Glomerular visceral epithelial cell (primary cell): ENCODE measurements around the gene ZNF638.
"Not testable (repeated sequence)": the region's sequence is repeated elsewhere in the genome, so short reads cannot be mapped to it uniquely, and the experiment has no call there.

Experiments used
- DNase-seq: peaks from one replicate; pipeline ENCODE4 v3.0.0-alpha.2; 2016; ENCODE audit errors: extremely low spot score

Gene ZNF638

DNA sequence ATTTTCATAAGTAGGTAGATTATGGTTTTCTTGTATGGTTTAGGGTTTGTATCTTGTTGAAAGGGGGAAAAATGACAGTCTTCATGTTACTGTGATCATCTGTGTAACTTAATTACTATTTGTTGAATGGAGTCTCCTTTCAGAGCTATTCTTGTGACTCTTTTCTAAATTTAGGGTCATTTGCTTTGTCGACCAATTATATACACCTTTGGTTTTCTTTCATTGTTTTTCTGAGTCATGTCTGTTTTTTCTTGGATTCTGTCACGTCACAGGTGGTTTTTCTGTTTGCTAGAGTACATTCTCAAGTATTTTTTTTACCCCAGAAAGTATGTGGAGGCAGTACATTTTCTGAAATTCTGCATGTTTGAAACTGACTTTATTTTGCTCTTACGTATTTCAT is 78.0 kb downstream of the ZNF638 start:
- no peak for DNase-seq

DNA sequence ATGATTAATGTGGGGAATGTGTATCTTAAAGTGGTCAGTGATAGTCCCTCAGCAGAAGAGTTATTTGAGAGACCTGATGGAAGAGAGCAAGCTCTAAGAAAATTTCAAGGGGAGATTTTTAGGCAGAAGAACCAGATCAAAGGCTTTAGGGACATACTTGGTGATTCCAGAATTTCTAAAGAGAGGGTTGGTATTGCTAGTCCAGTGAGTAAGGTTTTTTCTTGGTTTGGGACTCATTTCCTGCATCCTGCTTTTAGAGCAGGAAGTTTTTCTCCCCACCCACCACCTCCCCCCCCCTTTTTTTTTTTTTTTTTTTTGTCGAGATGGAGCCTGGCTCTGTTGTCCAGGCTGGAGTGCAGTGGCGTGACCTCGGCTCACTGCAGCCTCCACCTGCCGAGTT is 79.1 kb downstream of the ZNF638 start:
- DNase-seq, result no peak

DNA sequence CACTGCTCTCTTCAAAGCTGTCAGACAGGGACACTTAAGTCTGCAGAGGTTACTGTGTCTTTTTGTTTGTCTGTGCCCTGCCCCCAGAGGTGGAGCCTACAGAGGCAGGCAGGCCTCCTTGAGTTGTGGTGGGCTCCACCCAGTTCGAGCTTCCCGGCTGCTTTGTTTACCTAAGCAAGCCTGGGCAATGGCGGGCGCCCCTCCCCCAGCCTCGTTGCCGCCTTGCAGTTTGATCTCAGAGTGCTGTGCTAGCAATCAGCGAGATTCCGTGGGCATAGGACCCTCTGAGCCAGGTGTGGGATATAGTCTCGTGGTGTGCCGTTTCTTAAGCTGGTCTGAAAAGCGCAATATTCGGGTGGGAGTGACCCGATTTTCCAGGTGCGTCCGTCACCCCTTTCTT is 85.3 kb downstream of the ZNF638 start:
- DNase-seq, result not testable (repeated sequence)

- peak; percentile 9 for DNase-seq
Measured at GRCh38 chr2:71417300-71418202, 86.0 kb downstream of the ZNF638 start.

DNA sequence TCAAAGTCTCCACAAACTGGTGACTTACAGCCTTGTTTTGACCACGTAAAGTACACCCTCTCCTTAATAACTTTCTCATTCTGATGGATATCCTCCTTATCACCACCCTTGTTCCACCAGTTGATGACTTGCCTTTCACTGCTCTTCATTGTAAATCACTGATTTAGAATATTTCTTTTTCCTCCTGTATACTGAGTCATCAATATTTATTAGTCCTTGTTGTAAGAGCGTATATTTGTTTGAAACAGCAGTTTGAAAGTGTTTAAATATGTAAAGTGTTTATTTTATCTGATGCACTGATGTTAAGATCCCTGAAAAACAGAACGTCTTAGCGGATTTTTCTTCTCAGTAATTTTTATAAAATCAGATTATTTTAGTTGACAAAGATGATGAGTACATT is 87.6 kb downstream of the ZNF638 start:
- no peak for DNase-seq

DNA sequence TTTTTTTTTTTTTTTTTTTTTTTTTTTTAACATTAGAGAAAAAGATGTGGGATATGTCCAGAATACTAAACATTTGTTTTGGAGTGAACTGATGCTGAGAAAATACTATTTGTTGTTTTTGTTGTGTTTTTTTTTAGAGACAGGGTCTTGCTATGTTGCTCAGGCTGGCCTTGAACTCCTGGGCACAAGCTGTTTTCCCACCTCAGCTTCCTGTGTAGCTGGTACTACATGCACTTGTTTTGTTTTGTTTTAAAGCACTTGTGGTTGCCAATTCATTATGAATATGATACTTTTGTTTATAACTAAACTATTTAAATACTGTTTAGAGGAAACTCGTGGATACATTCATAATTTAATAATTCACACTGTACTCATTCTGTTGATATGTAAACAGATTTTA is 88.4 kb downstream of the ZNF638 start:
- no peak for DNase-seq

DNA sequence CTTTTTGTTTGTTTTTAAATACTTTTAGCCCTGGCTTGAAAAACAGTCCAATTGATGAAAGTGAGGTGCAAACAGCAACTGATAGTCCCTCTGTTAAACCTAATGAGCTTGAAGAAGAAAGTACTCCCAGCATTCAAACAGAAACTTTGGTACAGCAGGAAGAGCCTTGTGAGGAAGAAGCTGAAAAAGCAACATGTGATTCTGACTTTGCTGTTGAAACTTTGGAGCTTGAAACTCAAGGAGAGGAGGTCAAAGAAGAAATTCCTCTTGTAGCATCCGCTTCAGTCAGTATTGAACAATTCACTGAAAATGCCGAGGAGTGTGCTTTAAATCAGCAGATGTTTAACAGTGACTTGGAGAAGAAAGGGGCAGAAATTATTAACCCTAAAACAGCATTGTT is 91.2 kb downstream of the ZNF638 start:
- no peak for DNase-seq

GRCh38 chr2:71423817-71424420 is 92.3 kb downstream of the ZNF638 start:
- DNase-seq, result no peak

GRCh38 chr2:71426721-71427120 is 95.1 kb downstream of the ZNF638 start:
- no peak for DNase-seq

DNA sequence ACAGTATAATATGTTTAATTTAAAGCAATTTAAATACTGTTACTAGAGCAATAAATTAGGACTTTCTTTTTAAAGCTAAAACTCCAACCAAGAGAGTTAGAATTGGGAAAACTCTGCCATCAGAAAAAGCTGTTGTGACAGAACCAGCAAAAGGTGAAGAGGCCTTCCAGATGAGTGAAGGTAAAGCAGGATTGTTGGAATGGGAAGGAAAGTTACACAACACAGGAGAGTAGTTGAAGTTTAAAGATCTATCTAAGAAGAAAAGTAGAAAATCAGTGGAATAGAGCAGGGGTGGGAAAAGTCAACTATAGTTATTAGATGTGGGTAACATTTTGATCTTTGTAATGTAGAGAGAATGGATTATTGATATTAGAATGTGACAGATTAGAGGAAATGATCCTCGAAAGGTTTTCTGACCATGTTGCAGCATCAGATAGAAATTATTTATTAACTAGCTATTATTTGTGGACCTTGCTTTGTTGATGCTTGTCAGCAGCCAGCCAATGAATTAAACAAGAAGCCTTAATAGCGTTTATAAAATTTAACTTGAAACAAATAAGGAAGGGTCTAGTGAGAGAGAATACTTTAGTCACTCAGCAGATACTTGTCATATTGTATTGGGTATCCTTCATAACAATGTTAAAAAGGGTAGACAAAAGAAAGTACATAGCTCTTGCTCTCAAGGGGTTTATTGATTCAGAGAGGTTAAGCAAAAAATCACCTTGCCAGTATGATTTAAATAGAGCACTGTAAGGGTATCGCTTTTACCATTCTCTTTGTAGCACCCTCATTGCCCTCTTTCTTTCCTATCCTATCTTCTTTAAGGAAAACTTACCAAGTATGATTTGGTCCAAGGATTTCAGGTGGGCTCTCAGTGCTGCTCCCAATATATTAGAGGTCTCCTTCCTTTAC is 97.1 kb downstream of the ZNF638 start:
- DNase-seq, result no peak

DNA sequence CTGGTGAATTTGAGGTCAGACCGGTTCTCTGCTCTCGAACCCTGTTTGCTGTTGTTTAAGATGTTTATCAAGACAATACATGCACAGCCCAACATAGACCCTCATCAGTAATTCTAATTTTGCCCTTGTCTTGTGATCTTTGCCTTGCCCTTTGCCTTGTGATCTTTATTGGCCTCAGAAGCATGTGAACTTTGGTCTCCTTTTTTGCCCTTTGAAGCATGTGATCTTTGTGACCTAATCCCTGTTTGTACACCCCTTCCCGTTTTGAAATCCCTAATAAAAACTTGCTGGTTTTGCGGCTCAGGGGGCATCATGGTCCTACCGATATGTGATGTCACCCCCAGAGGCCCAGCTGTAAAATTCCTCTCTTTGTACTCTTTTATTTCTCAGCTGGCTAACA is 113.6 kb downstream of the ZNF638 start:
- DNase-seq, result not testable (repeated sequence)

- no peak for DNase-seq
Measured at GRCh38 chr2:71446505-71446904, 114.9 kb downstream of the ZNF638 start.

GRCh38 chr2:71449343-71449742 is 117.8 kb downstream of the ZNF638 start:
- DNase-seq, result no peak

- no peak for DNase-seq
Measured at GRCh38 chr2:71451705-71452104, 120.1 kb downstream of the ZNF638 start.

DNA sequence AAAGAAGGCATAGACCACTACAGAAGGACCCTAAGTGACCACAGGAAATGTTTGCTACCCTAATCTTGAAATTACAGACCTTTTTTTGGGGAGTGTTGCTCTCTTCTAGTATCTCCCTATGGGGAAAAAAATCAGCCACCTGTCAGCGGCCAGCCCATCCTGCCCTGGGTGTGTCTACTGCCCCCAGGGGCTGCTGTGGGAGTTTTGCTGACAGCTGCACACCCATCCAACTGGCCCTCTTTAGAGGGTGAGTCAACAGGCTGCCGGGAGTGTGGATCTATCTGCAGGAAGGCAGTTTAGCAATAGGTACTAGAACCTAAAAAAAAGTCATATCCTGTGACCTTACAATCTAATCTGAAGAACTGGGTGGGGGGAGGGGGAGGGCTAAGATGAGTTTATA is 121.0 kb downstream of the ZNF638 start:
- peak; percentile 74 for DNase-seq

- DNase-seq, result peak; percentile 66
Measured at GRCh38 chr2:71453404-71454220, 122.0 kb downstream of the ZNF638 start, which contains the start of gene DYSF. Gene DYSF, plus strand, starts transcription at chr2:71453561.

DNA sequence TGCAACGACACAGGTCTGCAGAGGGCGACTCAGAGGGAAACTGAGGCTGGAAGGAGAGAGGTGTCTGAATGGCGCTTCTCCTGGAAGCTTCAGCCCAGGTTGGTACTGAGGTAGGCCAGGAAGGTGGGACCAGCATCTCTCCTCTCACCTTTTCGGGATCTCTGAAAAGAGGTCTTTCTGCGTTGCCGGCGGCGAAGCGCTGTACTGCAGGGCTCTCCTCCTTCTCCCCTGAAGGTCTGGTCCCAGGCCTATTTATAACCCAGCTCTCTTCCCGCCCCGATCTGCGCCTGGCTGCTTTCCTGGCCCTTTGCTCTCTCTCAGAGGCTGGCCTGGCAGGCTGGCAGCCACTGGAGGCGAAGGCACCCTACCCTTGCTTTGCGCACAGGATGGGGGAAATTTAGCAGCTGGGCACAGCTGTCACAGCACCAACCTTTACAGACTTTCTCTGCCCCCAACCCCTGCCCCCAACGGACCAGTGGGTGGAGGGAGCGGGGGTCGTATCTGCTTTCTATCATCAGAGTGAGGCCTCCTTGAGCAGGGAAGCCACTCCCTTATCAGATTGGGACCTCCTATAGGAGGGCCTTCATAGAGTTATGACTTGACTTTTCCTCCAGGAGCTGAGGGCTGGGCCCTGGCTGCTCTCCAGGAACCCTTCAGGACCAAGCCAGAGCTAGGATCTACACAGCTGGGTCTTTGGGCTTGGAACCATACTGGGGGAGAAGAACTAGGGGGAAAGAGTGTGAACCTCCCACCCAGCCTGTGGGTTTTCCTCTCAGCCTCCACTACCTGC is 122.8 kb downstream of the ZNF638 start:
- peak; percentile 56 for DNase-seq

GRCh38 chr2:71455011-71455740 is 123.6 kb downstream of the ZNF638 start:
- no peak for DNase-seq

DNA sequence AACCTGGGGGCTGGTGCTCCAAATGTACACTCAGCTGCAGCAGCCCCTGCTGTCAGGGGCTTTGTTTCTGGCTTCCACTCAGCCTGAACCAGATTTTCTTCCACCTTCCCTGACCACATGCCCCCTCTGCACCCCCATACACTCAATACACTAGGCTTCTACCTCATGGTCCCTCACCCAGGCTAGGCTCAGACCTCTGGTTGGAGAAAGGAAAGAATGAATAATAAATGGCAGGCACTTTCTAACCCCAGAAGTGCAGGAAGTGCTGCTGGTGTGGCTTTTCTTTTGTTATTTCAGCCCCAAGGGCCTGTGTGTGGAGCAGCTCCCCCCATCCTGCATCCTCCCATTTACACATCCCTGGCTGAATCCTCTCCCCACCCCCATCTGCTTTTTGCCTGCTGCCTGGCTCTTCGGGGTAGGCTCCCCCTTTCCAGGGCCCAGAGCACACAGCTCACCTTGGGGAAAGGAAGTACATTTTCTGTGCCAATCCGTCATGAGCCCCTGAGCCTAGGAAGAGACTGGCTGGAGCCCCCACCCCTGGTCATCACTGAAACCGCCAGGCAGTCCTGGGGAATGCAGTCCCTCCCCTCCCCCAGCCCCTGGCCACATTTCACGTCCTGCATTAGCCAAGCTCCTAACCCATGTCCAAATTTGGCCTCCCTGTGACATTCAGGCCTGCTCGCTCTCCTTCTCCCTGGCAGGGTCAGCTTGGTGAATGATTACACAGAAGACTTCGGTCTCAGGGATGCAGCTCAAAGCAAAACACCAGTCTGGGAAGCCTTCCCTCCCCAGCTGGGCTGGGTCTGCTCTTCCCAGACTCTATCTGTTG is 124.4 kb downstream of the ZNF638 start:
- peak; percentile 83 for DNase-seq
